Liver (tissue), 3 donors: Measurements from ENCODE around the gene E2F3.

Experiments used
- EGR1 ChIP-seq, 2 donors: IDR thresholded peaks; 2 replicates each; pipeline ENCODE4 v1.6.1; 2016 to 2018; ENCODE audit warnings: antibody characterized with exemption in 2 of 2, low read depth in 2 of 2
- GABPA ChIP-seq, 2 donors: IDR thresholded peaks in 1 of 2; conservative IDR thresholded peaks in 1 of 2; 2 replicates each; pipeline ENCODE4 v1.6.1; 2016; ENCODE audit warnings: antibody characterized with exemption in 2 of 2, mild to moderate bottlenecking in 1 of 2, moderate library complexity in 1 of 2
- RAD21 ChIP-seq, 2 donors: IDR thresholded peaks; 2 replicates each; pipeline ENCODE4 v1.6.1; 2016; ENCODE audit warnings: antibody characterized with exemption in 2 of 2, mild to moderate bottlenecking in 2 of 2
- RXRA ChIP-seq, 2 donors: IDR thresholded peaks; 2 replicates each; pipeline ENCODE4 v1.6.1; 2017 to 2018; ENCODE audit warnings: antibody characterized with exemption in 2 of 2, mild to moderate bottlenecking in 1 of 2
- SP1 ChIP-seq: IDR thresholded peaks from 2 replicates; pipeline ENCODE4 v1.6.1; 2018; ENCODE audit warnings: antibody characterized with exemption, mild to moderate bottlenecking
- TAF1 ChIP-seq: conservative IDR thresholded peaks from 2 replicates; pipeline ENCODE4 v1.6.1; 2016; ENCODE audit warnings: antibody characterized with exemption, mild to moderate bottlenecking
- YY1 ChIP-seq: IDR thresholded peaks from 2 replicates; pipeline ENCODE4 v1.6.1; 2016; ENCODE audit warnings: antibody characterized with exemption, mild to moderate bottlenecking
- TF ChIP-seq, protein P1 (sequence below): fragments of 150-350 bp; IDR thresholded peaks from 2 replicates; pipeline ENCODE4 v1.5.1; 2017; ENCODE audit warnings: improper control_type of control experiment, low read depth, low read length; ENCODE audit not compliant: missing input control
- TF ChIP-seq, protein P2 (sequence below): IDR thresholded peaks from 2 replicates; pipeline ENCODE4 v1.6.1; 2016; ENCODE audit warnings: antibody characterized with exemption
- TF ChIP-seq, protein P3 (sequence below): IDR thresholded peaks from 2 replicates; pipeline ENCODE4 v1.6.1; 2016; ENCODE audit warnings: antibody characterized with exemption, mild to moderate bottlenecking
- donor health status: healthy.
- donor health status: healthy.

DNA sequence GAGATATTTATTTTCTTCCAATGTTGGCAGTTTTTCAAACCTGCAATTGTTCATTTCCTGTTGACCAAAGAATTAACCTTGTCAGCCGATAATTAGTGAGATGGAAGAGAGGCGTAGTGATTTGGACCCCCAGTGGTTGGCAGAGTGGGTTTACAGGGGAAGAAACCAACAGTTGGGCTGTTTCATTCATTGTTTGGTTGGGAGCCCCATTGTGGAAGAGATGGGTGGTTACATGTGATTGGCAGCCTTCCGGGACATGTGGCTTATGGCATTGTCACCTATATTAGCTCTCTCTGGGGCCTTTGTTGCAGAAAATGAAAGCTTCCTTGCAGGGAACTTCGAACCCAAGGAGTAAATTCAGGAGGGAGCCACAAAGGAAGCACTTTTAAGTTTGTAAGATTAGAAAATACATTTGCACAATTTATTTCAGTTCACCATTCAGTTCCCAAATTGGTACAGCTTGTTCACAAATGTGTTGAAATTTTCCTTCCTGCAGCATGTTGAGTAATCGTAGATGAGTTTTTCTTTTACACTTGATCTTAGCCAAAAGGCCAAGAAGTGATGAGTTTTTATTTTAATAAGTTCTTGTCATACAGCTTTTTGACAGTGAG lies 82.3 kb downstream of the E2F3 start:
- TF ChIP-seq, protein P1, sequence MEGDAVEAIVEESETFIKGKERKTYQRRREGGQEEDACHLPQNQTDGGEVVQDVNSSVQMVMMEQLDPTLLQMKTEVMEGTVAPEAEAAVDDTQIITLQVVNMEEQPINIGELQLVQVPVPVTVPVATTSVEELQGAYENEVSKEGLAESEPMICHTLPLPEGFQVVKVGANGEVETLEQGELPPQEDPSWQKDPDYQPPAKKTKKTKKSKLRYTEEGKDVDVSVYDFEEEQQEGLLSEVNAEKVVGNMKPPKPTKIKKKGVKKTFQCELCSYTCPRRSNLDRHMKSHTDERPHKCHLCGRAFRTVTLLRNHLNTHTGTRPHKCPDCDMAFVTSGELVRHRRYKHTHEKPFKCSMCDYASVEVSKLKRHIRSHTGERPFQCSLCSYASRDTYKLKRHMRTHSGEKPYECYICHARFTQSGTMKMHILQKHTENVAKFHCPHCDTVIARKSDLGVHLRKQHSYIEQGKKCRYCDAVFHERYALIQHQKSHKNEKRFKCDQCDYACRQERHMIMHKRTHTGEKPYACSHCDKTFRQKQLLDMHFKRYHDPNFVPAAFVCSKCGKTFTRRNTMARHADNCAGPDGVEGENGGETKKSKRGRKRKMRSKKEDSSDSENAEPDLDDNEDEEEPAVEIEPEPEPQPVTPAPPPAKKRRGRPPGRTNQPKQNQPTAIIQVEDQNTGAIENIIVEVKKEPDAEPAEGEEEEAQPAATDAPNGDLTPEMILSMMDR, result no peak
- no peak for TF ChIP-seq EGR1 (IDR thresholded peaks at IDR 0.05; ENCODE audit: low read depth in 2 of 2)
- TF ChIP-seq, protein P2, sequence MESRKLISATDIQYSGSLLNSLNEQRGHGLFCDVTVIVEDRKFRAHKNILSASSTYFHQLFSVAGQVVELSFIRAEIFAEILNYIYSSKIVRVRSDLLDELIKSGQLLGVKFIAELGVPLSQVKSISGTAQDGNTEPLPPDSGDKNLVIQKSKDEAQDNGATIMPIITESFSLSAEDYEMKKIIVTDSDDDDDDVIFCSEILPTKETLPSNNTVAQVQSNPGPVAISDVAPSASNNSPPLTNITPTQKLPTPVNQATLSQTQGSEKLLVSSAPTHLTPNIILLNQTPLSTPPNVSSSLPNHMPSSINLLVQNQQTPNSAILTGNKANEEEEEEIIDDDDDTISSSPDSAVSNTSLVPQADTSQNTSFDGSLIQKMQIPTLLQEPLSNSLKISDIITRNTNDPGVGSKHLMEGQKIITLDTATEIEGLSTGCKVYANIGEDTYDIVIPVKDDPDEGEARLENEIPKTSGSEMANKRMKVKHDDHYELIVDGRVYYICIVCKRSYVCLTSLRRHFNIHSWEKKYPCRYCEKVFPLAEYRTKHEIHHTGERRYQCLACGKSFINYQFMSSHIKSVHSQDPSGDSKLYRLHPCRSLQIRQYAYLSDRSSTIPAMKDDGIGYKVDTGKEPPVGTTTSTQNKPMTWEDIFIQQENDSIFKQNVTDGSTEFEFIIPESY, result no peak
- TF ChIP-seq YY1, result no peak
- TF ChIP-seq, protein P3, sequence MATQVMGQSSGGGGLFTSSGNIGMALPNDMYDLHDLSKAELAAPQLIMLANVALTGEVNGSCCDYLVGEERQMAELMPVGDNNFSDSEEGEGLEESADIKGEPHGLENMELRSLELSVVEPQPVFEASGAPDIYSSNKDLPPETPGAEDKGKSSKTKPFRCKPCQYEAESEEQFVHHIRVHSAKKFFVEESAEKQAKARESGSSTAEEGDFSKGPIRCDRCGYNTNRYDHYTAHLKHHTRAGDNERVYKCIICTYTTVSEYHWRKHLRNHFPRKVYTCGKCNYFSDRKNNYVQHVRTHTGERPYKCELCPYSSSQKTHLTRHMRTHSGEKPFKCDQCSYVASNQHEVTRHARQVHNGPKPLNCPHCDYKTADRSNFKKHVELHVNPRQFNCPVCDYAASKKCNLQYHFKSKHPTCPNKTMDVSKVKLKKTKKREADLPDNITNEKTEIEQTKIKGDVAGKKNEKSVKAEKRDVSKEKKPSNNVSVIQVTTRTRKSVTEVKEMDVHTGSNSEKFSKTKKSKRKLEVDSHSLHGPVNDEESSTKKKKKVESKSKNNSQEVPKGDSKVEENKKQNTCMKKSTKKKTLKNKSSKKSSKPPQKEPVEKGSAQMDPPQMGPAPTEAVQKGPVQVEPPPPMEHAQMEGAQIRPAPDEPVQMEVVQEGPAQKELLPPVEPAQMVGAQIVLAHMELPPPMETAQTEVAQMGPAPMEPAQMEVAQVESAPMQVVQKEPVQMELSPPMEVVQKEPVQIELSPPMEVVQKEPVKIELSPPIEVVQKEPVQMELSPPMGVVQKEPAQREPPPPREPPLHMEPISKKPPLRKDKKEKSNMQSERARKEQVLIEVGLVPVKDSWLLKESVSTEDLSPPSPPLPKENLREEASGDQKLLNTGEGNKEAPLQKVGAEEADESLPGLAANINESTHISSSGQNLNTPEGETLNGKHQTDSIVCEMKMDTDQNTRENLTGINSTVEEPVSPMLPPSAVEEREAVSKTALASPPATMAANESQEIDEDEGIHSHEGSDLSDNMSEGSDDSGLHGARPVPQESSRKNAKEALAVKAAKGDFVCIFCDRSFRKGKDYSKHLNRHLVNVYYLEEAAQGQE, result no peak
- TF ChIP-seq GABPA (IDR thresholded peaks at IDR 0.05 in 1 of 2, conservative IDR thresholded peaks at IDR 0.05 in 1 of 2), result no peak
- no peak for TF ChIP-seq RAD21 (IDR thresholded peaks at IDR 0.05)
- TF ChIP-seq RXRA (IDR thresholded peaks at IDR 0.05), result no peak
- TF ChIP-seq TAF1, result no peak
- TF ChIP-seq SP1, result no peak
